NCI-H748 (cell line): ENCODE measurements around the gene WFDC8.
"Not testable (repeated sequence)": the region's sequence is repeated elsewhere in the genome, so short reads cannot be mapped to it uniquely, and the experiment has no call there.

Experiments used
- DNase-seq: peaks from one replicate; lab custom pipeline; 2025; ENCODE audit not compliant: unreplicated experiment; lab: John Stamatoyannopoulos, UW

Gene WFDC8

GRCh38 chr20:45579184-45579583, at the start of gene WFDC8:
WFDC8 (minus strand) TSS chr20:45579284; CDS start chr20:45579247, 37 bp downstream.
- DNase-seq, result no peak

GRCh38 chr20:45626540-45626939, 47.5 kb upstream of the WFDC8 start:
- DNase-seq, result no peak

GRCh38 chr20:45621593-45621992, 42.5 kb upstream of the WFDC8 start:
- no peak for DNase-seq

GRCh38 chr20:45617591-45617990, 38.5 kb upstream of the WFDC8 start:
- no peak for DNase-seq

- DNase-seq, result no peak
Observed at GRCh38 chr20:45612314-45612713, 33.2 kb upstream of the WFDC8 start.

- no peak for DNase-seq
Observed at GRCh38 chr20:45611054-45611453, 32.0 kb upstream of the WFDC8 start.

- DNase-seq, result no peak
Observed at GRCh38 chr20:45607810-45608209, 28.7 kb upstream of the WFDC8 start.

- DNase-seq, result no peak
Observed at GRCh38 chr20:45595235-45595634, 16.2 kb upstream of the WFDC8 start.

GRCh38 chr20:45593498-45593897, 14.4 kb upstream of the WFDC8 start:
- DNase-seq, result no peak

- DNase-seq, result peak; percentile 42
Observed at GRCh38 chr20:45592574-45593189, 13.6 kb upstream of the WFDC8 start.

GRCh38 chr20:45589725-45590124, 10.6 kb upstream of the WFDC8 start:
- no peak for DNase-seq

- no peak for DNase-seq
Observed at GRCh38 chr20:45588800-45589199, 9.7 kb upstream of the WFDC8 start.

GRCh38 chr20:45585986-45586385, 6.9 kb upstream of the WFDC8 start:
- DNase-seq, result not testable (repeated sequence)

GRCh38 chr20:45584294-45584693, 5.2 kb upstream of the WFDC8 start:
- DNase-seq, result not testable (repeated sequence)

- DNase-seq, result no peak
Observed at GRCh38 chr20:45583502-45583901, 4.4 kb upstream of the WFDC8 start.

- no peak for DNase-seq
Observed at GRCh38 chr20:45581702-45582101, 2.6 kb upstream of the WFDC8 start.

GRCh38 chr20:45578231-45578630, 853 bp downstream of the WFDC8 start:
- no peak for DNase-seq

GRCh38 chr20:45576995-45577394, 2.1 kb downstream of the WFDC8 start:
- DNase-seq, result no peak

- no peak for DNase-seq
Observed at GRCh38 chr20:45575931-45576330, 3.2 kb downstream of the WFDC8 start.

- not testable (repeated sequence) for DNase-seq
Observed at GRCh38 chr20:45569650-45570049, 9.4 kb downstream of the WFDC8 start.

- DNase-seq, result no peak
Observed at GRCh38 chr20:45564760-45565276, 14.3 kb downstream of the WFDC8 start.

GRCh38 chr20:45555198-45555597, 23.9 kb downstream of the WFDC8 start:
- no peak for DNase-seq

- peak; percentile 17 for DNase-seq
Observed at GRCh38 chr20:45552456-45552855, 26.6 kb downstream of the WFDC8 start.
